Measurements from ENCODE around the gene ASGR2.

DNA sequence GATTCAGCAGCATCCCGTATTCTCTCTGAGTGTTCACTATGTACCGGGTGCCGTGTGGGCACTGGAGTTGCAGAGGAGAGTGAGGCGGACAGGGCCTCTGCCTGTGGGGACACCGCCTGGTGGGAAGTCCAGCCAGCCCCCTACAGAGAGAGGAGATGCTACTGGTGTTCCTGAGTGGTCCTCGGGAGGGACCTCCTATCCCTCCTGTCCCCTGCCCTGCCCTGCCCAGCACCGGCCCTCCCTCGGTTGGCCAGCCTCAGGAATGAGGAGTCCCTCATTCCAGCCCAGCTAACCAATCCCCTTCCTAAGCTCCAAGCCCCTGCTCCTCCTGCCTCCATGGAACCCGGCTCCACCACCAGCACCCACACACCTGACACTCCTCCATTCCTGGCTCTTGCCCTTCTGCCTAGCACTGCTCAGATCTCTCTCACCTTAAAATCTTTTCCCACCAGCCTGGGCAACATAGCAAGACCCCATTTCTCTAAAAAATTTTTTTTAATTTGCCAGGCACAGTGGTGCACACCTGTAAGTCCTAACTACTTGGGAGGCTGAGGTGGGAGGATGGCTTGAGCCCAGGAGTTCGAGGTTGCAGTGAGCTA lies 2.0 kb downstream of the ASGR2 start:
- no peak for TF ChIP-seq GATA3 (IDR thresholded peaks at IDR 0.05; ENCODE audit: low read depth, low read length)
- no peak for TF ChIP-seq GATA2 (IDR thresholded peaks at IDR 0.05; ENCODE audit: low read depth, low read length)

Measured in SH-SY5Y (cell line).